ENCODE data around the gene NCKAP5. TPM values are rescaled to one million over a fixed set of nuclear protein-coding genes. Genes with fewer than 3 reads are reported as not detected.

NCKAP5 gene
- total and polyA plus RNA-seq, 2 of the 13 experiments (the other 11 are each of a cell fraction or from before 2014, with no cell fraction given): 0.01 TPM; not detected in 1

DNA sequence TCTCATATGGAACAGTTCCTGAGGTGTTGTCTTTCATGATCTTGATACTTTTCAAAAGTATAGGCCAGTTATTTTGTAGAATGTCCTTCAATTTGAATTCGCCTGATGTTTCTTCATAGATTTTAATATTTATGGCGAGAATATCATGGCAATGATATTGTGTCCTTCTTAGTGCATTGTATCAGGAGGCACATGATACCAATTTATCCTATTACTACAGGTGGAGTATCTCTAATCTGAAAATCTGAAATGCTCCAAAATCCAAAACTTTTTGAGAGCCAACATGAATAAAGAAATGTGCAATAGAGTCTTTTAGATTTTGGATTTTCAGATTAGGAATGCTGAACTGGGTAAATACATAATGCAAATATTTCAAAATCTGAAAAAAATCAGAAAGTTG lies 681.7 kb downstream of the NCKAP5 start (continued):
- TF ChIP-seq, protein P1, sequence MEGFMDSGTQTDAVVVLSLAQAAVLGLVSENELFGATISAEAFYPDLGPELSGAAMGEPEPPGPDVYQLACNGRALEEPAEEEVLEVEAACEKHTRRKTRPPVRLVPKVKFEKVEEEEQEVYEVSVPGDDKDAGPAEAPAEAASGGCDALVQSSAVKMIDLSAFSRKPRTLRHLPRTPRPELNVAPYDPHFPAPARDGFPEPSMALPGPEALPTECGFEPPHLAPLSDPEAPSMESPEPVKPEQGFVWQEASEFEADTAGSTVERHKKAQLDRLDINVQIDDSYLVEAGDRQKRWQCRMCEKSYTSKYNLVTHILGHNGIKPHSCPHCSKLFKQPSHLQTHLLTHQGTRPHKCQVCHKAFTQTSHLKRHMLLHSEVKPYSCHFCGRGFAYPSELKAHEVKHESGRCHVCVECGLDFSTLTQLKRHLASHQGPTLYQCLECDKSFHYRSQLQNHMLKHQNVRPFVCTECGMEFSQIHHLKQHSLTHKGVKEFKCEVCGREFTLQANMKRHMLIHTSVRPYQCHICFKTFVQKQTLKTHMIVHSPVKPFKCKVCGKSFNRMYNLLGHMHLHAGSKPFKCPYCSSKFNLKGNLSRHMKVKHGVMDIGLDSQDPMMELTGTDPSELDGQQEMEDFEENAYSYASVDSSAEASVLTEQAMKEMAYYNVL (CRISPR knock-in tag; IDR thresholded peaks at IDR 0.05; ENCODE audit: borderline replicate concordance): no peak
- no peak for TF ChIP-seq ZNF256 (CRISPR knock-in tag; conservative IDR thresholded peaks at IDR 0.05)
- TF ChIP-seq ZNF572 (CRISPR knock-in tag; IDR thresholded peaks at IDR 0.05): no peak
- no peak for TF ChIP-seq ZNF441 (CRISPR knock-in tag; IDR thresholded peaks at IDR 0.05; ENCODE audit: borderline replicate concordance)
- TF ChIP-seq ZNF773 (CRISPR knock-in tag; IDR thresholded peaks at IDR 0.05; ENCODE audit: borderline replicate concordance): no peak
- no peak for TF ChIP-seq ZNF839 (CRISPR knock-in tag; IDR thresholded peaks at IDR 0.05; ENCODE audit: borderline replicate concordance)
- TF ChIP-seq, protein P2, sequence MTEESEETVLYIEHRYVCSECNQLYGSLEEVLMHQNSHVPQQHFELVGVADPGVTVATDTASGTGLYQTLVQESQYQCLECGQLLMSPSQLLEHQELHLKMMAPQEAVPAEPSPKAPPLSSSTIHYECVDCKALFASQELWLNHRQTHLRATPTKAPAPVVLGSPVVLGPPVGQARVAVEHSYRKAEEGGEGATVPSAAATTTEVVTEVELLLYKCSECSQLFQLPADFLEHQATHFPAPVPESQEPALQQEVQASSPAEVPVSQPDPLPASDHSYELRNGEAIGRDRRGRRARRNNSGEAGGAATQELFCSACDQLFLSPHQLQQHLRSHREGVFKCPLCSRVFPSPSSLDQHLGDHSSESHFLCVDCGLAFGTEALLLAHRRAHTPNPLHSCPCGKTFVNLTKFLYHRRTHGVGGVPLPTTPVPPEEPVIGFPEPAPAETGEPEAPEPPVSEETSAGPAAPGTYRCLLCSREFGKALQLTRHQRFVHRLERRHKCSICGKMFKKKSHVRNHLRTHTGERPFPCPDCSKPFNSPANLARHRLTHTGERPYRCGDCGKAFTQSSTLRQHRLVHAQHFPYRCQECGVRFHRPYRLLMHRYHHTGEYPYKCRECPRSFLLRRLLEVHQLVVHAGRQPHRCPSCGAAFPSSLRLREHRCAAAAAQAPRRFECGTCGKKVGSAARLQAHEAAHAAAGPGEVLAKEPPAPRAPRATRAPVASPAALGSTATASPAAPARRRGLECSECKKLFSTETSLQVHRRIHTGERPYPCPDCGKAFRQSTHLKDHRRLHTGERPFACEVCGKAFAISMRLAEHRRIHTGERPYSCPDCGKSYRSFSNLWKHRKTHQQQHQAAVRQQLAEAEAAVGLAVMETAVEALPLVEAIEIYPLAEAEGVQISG (CRISPR knock-in tag; IDR thresholded peaks at IDR 0.05): no peak
- TF ChIP-seq, protein P3, sequence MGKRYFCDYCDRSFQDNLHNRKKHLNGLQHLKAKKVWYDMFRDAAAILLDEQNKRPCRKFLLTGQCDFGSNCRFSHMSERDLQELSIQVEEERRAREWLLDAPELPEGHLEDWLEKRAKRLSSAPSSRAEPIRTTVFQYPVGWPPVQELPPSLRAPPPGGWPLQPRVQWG (CRISPR knock-in tag; IDR thresholded peaks at IDR 0.05; ENCODE audit: borderline replicate concordance, low read depth): no peak
- TF ChIP-seq PCBP2 (optimal IDR thresholded peaks at IDR 0.05; ENCODE audit: low read depth, low read length, poor library complexity, severe bottlenecking): no peak
- TF ChIP-seq ZNF329 (CRISPR knock-in tag; IDR thresholded peaks at IDR 0.05; ENCODE audit: low read depth): no peak
- TF ChIP-seq, protein P4, sequence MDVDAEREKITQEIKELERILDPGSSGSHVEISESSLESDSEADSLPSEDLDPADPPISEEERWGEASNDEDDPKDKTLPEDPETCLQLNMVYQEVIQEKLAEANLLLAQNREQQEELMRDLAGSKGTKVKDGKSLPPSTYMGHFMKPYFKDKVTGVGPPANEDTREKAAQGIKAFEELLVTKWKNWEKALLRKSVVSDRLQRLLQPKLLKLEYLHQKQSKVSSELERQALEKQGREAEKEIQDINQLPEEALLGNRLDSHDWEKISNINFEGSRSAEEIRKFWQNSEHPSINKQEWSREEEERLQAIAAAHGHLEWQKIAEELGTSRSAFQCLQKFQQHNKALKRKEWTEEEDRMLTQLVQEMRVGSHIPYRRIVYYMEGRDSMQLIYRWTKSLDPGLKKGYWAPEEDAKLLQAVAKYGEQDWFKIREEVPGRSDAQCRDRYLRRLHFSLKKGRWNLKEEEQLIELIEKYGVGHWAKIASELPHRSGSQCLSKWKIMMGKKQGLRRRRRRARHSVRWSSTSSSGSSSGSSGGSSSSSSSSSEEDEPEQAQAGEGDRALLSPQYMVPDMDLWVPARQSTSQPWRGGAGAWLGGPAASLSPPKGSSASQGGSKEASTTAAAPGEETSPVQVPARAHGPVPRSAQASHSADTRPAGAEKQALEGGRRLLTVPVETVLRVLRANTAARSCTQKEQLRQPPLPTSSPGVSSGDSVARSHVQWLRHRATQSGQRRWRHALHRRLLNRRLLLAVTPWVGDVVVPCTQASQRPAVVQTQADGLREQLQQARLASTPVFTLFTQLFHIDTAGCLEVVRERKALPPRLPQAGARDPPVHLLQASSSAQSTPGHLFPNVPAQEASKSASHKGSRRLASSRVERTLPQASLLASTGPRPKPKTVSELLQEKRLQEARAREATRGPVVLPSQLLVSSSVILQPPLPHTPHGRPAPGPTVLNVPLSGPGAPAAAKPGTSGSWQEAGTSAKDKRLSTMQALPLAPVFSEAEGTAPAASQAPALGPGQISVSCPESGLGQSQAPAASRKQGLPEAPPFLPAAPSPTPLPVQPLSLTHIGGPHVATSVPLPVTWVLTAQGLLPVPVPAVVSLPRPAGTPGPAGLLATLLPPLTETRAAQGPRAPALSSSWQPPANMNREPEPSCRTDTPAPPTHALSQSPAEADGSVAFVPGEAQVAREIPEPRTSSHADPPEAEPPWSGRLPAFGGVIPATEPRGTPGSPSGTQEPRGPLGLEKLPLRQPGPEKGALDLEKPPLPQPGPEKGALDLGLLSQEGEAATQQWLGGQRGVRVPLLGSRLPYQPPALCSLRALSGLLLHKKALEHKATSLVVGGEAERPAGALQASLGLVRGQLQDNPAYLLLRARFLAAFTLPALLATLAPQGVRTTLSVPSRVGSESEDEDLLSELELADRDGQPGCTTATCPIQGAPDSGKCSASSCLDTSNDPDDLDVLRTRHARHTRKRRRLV (CRISPR knock-in tag; IDR thresholded peaks at IDR 0.05): no peak
- TF ChIP-seq, protein P5, sequence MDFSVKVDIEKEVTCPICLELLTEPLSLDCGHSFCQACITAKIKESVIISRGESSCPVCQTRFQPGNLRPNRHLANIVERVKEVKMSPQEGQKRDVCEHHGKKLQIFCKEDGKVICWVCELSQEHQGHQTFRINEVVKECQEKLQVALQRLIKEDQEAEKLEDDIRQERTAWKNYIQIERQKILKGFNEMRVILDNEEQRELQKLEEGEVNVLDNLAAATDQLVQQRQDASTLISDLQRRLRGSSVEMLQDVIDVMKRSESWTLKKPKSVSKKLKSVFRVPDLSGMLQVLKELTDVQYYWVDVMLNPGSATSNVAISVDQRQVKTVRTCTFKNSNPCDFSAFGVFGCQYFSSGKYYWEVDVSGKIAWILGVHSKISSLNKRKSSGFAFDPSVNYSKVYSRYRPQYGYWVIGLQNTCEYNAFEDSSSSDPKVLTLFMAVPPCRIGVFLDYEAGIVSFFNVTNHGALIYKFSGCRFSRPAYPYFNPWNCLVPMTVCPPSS (IDR thresholded peaks at IDR 0.05): no peak
- TF ChIP-seq ZNF20 (CRISPR knock-in tag; IDR thresholded peaks at IDR 0.05): no peak

Measured in HepG2 (cell line).